GM12891 (cell line): Measurements from ENCODE around the gene ACKR4.
"Not testable (repeated sequence)": the region's sequence is repeated elsewhere in the genome, so short reads cannot be mapped to it uniquely, and the experiment has no call there.

Experiments
- DNase-seq: peaks from one replicate; pipeline ENCODE4 v3.0.0; 2011; ENCODE audit warnings: low spot score; ENCODE audit not compliant: insufficient read length
- FAIRE-seq: peaks from 2 replicates; lab custom pipeline; 2011; peaks lifted over from hg19 to GRCh38; lab: Jason Lieb, UNC
- PAX5 ChIP-seq: IDR thresholded peaks from 2 replicates; pipeline ENCODE4 v1.6.1; 2011; ENCODE audit warnings: low read length, moderate library complexity, mild to moderate bottlenecking; ENCODE audit not compliant: insufficient read depth, severe bottlenecking
- POLR2A ChIP-seq: IDR thresholded peaks from 2 replicates; pipeline ENCODE4 v1.6.1; 2011; ENCODE audit warnings: low read depth, low read length, control low read depth
- POLR2AphosphoS5 ChIP-seq: IDR thresholded peaks from 2 replicates; pipeline ENCODE4 v1.6.1; 2011; ENCODE audit warnings: low read depth, low read length, control low read depth
- POU2F2 ChIP-seq: IDR thresholded peaks from 2 replicates; pipeline ENCODE4 v1.6.1; 2011; ENCODE audit warnings: low read depth, mild to moderate bottlenecking, control low read depth, low read length, moderate library complexity
- SPI1 ChIP-seq: IDR thresholded peaks from 2 replicates; pipeline ENCODE4 v1.6.1; 2011; ENCODE audit warnings: low read depth, low read length, control low read depth
- TAF1 ChIP-seq: IDR thresholded peaks from 2 replicates; pipeline ENCODE4 v1.6.1; 2011; ENCODE audit warnings: low read depth, low read length, control low read depth

ACKR4 gene

GRCh38 chr3:132635052-132635451 is 38.0 kb downstream of the ACKR4 start:
- DNase-seq (no peak), FAIRE-seq (no peak)
- TF ChIP-seq TAF1: no peak
- no peak for TF ChIP-seq SPI1
- TF ChIP-seq POLR2AphosphoS5: no peak
- TF ChIP-seq POLR2A: no peak
- TF ChIP-seq PAX5: no peak
- TF ChIP-seq POU2F2: no peak

DNA sequence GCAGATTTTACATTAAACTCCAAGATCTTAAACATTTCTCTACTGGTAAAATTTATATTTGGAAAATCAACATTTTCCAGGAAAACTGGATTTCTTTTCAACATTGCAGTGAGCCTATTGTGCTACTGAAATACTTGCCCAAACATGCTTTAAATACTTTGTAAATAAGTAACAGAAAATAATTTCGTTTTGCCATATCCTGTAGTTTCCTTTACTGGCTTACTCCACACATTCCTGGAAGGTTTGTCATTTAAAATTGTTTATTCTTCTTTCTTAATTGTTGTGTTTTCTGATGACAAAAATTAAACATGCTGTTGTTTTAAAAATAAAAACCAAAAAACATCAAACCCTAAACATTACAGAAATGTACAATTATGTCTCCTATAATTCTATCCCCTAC is 40.5 kb downstream of the ACKR4 start:
- TF ChIP-seq POU2F2 (no peak), TAF1 (no peak), POLR2AphosphoS5 (no peak), SPI1 (no peak), PAX5 (no peak), POLR2A (no peak)
- DNase-seq (no peak), FAIRE-seq (no peak)

DNA sequence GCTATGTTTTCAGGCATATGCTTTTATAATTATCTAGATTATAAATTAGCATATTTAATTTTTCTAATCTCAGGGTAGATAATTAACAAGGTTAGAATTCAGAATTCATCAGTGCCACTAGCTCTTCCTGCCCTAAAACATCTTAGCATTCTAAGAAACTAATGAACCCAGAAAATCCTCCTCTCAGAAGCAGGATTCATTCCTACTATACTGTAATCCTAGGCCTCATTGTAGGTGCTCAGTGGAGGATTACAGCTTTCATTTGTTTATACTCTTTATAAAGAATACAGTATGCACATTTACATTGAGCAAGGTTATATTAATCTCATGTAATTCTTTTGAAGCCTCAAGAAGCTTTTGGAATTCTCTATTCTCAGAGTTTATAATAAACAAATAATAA is 41.6 kb downstream of the ACKR4 start:
- FAIRE-seq (no peak), DNase-seq (no peak)
- TF ChIP-seq POLR2A (no peak), POU2F2 (no peak), SPI1 (no peak), POLR2AphosphoS5 (no peak), PAX5 (no peak), TAF1 (no peak)

DNA sequence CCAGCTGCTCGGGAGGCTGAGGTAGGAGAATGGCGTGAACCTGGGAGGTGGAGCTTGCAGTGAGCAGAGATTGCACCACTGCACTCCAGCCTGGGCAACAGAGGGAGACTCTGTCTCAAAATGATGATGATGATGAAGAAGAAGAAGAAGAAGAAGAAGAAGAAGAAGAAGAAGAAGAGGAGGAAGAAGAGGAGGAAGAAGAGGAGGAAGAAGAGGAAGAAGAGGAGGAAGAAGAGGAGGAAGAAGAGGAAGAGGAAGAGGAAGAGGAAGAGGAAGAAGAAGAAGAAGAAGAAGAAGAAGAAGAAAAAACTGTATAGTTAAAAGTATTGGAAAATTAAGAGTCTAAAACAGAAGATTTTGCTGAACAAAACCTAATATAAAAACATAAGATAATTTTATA is 44.4 kb downstream of the ACKR4 start:
- DNase-seq, FAIRE-seq: not testable (repeated sequence)

GRCh38 chr3:132641837-132642538 is 44.9 kb downstream of the ACKR4 start:
- no peak for TF ChIP-seq SPI1
- FAIRE-seq: peak; percentile 76

GRCh38 chr3:132642539-132642847 is 45.4 kb downstream of the ACKR4 start:
- FAIRE-seq (no peak), DNase-seq (no peak)
- TF ChIP-seq POLR2A: no peak
- no peak for TF ChIP-seq SPI1
- TF ChIP-seq PAX5: no peak
- no peak for TF ChIP-seq TAF1
- no peak for TF ChIP-seq POLR2AphosphoS5
- TF ChIP-seq POU2F2: no peak

More at GRCh38 chr3:132641837-132642538, 44.9 kb downstream of the ACKR4 start:
- no peak for DNase-seq

DNA sequence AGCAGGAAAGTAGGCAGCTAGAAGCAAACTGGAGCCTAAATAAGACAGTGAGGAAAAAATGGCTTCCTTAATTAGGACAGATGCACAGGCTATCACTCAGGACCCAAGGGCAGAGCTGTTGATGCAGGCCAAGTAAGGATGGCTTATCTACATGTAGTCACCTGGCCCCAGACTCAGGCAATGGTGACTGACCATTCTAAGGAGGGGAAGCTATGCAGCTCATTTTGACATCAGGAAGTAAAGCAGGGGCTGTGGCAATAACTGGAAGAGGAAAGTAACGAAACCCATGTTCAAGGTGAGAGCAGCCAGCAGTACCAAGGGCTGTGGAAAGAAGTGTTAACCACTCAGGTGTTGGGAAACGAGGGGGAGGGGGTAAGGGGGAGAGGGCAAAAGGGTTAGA is 46.3 kb downstream of the ACKR4 start:
- TF ChIP-seq POU2F2 (no peak), POLR2AphosphoS5 (no peak), PAX5 (no peak), POLR2A (no peak), TAF1 (no peak), SPI1 (no peak)
- FAIRE-seq (no peak), DNase-seq (no peak)

- no peak for FAIRE-seq
- DNase-seq: no peak
- TF ChIP-seq SPI1: no peak
- TF ChIP-seq PAX5: no peak
- no peak for TF ChIP-seq POU2F2
- TF ChIP-seq TAF1: no peak
- TF ChIP-seq POLR2AphosphoS5: no peak
- no peak for TF ChIP-seq POLR2A
These were observed 48.0 kb downstream of the ACKR4 start for GRCh38 chr3:132645058-132645457.

DNA sequence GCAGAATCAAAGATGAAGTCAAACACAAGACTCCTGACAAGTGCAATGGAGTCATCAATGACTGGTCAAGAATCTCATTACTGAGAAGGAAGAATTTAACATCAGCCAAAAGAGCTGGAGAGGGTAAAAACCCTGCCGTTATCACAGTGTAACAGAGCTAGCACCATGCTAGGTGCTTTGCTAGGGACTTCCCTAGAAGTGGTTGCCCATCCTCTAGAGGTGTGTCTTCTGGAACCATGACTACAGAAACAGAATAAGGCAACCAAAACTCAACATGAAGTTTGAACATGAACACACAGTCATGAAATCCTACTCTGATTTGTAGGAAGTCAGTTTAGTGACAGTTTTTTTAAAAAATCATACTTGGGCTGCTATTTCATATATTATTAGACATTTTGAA is 53.1 kb downstream of the ACKR4 start:
- no peak for TF ChIP-seq SPI1
- TF ChIP-seq TAF1: no peak
- TF ChIP-seq PAX5: no peak
- TF ChIP-seq POLR2AphosphoS5: no peak
- no peak for TF ChIP-seq POU2F2
- no peak for TF ChIP-seq POLR2A
- no peak for FAIRE-seq

More for the DNA sequence above, 53.1 kb downstream of the ACKR4 start:
- no peak for DNase-seq
